HG02798 (cell line): ENCODE results near the gene GFOD1.
A peak's percentile ranks its signal among the peaks of the same experiment; 100 is the strongest.

Experiments
- ATAC-seq: cut with Tn5 transposase; IDR thresholded peaks from one replicate; pipeline ENCODE4 v1.9.1; 2021; ENCODE audit warnings: mild to moderate bottlenecking; ENCODE audit not compliant: unreplicated experiment, poor library complexity

The GFOD1 gene

GRCh38 chr6:13368079-13368730 is 119.2 kb downstream of the GFOD1 start:
- ATAC-seq: no peak

- no peak for ATAC-seq
Measured at GRCh38 chr6:13367396-13367795, 120.0 kb downstream of the GFOD1 start.

- no peak for ATAC-seq
Measured at GRCh38 chr6:13365320-13365719, 122.1 kb downstream of the GFOD1 start.

GRCh38 chr6:13364842-13365241 is 122.6 kb downstream of the GFOD1 start:
- no peak for ATAC-seq

- no peak for ATAC-seq
Measured at GRCh38 chr6:13362412-13362811, 125.0 kb downstream of the GFOD1 start.

GRCh38 chr6:13360671-13361540 is 126.5 kb downstream of the GFOD1 start:
- ATAC-seq: no peak

- no peak for ATAC-seq
Measured at GRCh38 chr6:13359287-13359686, 128.1 kb downstream of the GFOD1 start.

- no peak for ATAC-seq
Measured at GRCh38 chr6:13358511-13358910, 128.9 kb downstream of the GFOD1 start.

- no peak for ATAC-seq
Measured at GRCh38 chr6:13357551-13358075, 129.8 kb downstream of the GFOD1 start.

- peak; percentile 90 for ATAC-seq
Measured at GRCh38 chr6:13355999-13356785, 131.2 kb downstream of the GFOD1 start.

GRCh38 chr6:13355043-13355945 is 132.1 kb downstream of the GFOD1 start:
- peak; percentile 42 for ATAC-seq

GRCh38 chr6:13354331-13355042 is 132.9 kb downstream of the GFOD1 start:
- ATAC-seq: no peak

GRCh38 chr6:13352165-13352564 is 135.2 kb downstream of the GFOD1 start:
- no peak for ATAC-seq

- no peak for ATAC-seq
Measured at GRCh38 chr6:13351271-13351670, 136.1 kb downstream of the GFOD1 start.

- ATAC-seq: no peak
Measured at GRCh38 chr6:13349811-13350506, 137.4 kb downstream of the GFOD1 start.

GRCh38 chr6:13348334-13349113 is 138.9 kb downstream of the GFOD1 start:
- ATAC-seq: no peak

- no peak for ATAC-seq
Measured at GRCh38 chr6:13346245-13346644, 141.2 kb downstream of the GFOD1 start.
